T-cell (primary cell): ENCODE data around the gene ARID3A. TPM values are rescaled to one million over a fixed set of nuclear protein-coding genes. Genes with fewer than 3 reads are reported as not detected.
"Not testable (repeated sequence)": the region's sequence is repeated elsewhere in the genome, so short reads cannot be mapped to it uniquely, and the experiment has no call there.

Source experiments
- ATAC-seq, 4 experiments: fragments of 200-7000 bp in 3 of 4; fragments of 150-1000 bp in 1 of 4; cut with Tn5 transposase; replicated peaks in 1 of 4; 1 replicate in 3 of 4; 2 replicates in 1 of 4; pipeline ENCODE4 v1.10.0; 2021; ENCODE audit warnings: moderate library complexity in 3 of 4, mild to moderate bottlenecking in 2 of 4, moderate number of reproducible peaks in 1 of 4
- CTCF ChIA-PET, 2 donors: fragments of 300-600 bp; sonication (Branson Sonifier 250); formaldehyde crosslinking; loops; one replicate each; lab custom pipeline; 2022; ENCODE audit warnings: antibody characterized with exemption in 2 of 2; lab: Charles Lee
- POLR2A ChIA-PET, 2 donors: fragments of 300-600 bp; sonication (Branson Sonifier 250); formaldehyde crosslinking; loops; one replicate each; lab custom pipeline; 2022; ENCODE audit warnings: antibody characterized with exemption in 2 of 2; lab: Charles Lee
- DNase-seq, 35 experiments: peaks; one replicate each; pipeline versions ENCODE4 v3.0.0 to v3.0.0-alpha.2; 2013 to 2023
- H3K27ac ChIP-seq: one replicate; pipeline ENCODE4 v1.5.1; 2013; ENCODE audit warnings: low read length
- H3K27me3 ChIP-seq, 2 experiments: replicated peaks in 1 of 2; 1 replicate in 1 of 2; 2 replicates in 1 of 2; pipeline versions ENCODE4 v1.6.1 to v1.7.0; 2013; ENCODE audit warnings: low read length in 1 of 2, mixed read lengths in 1 of 2; ENCODE audit not compliant: control insufficient read depth in 2 of 2, insufficient read depth in 2 of 2; ENCODE audit errors: extremely low read depth in 1 of 2
- H3K36me3 ChIP-seq, 2 donors: 1 replicate in 1 of 2; 2 replicates in 1 of 2; pipeline versions ENCODE4 v1.6.1 to v1.7.0; 2013; ENCODE audit warnings: low read length in 1 of 2; ENCODE audit not compliant: control insufficient read depth in 2 of 2, insufficient read depth in 1 of 2; ENCODE audit errors: extremely low read depth in 1 of 2
- H3K4me1 ChIP-seq, 2 experiments: 1 replicate in 1 of 2; 2 replicates in 1 of 2; pipeline versions ENCODE4 v1.6.1 to v1.7.0; 2013; ENCODE audit warnings: low read length in 2 of 2, mixed read lengths in 1 of 2; ENCODE audit not compliant: insufficient read depth in 2 of 2, control insufficient read depth in 1 of 2; ENCODE audit errors: extremely low read depth in 1 of 2
- H3K4me3 ChIP-seq, 2 donors: 1 replicate in 1 of 2; 2 replicates in 1 of 2; pipeline versions ENCODE4 v1.5.1 to v1.7.0; 2013; ENCODE audit warnings: mild to moderate bottlenecking in 2 of 2, low read length in 1 of 2, moderate library complexity in 1 of 2; ENCODE audit not compliant: control insufficient read depth in 1 of 2; ENCODE audit errors: extremely low read depth in 1 of 2
- H3K9me3 ChIP-seq: 2 replicates; pipeline ENCODE4 v1.7.0; 2013
- H3K27ac Mint-ChIP-seq, 2 donors: one replicate each; pipeline ENCODE4 v1.8.0; 2020 to 2021; ENCODE audit warnings: mild to moderate bottlenecking in 2 of 2, mixed read lengths in 2 of 2
- H3K27me3 Mint-ChIP-seq, 2 donors: one replicate each; pipeline ENCODE4 v1.8.0; 2021 to 2022; ENCODE audit warnings: mixed read lengths in 2 of 2
- H3K36me3 Mint-ChIP-seq: one replicate; pipeline ENCODE4 v1.8.0; 2021; ENCODE audit warnings: mixed read lengths
- H3K4me1 Mint-ChIP-seq, 3 donors: one replicate each; pipeline ENCODE4 v1.8.0; 2020 to 2022; ENCODE audit warnings: mixed read lengths in 3 of 3, mild to moderate bottlenecking in 1 of 3
- H3K4me3 Mint-ChIP-seq, 3 donors: one replicate each; pipeline ENCODE4 v1.8.0; 2020 to 2022; ENCODE audit warnings: mild to moderate bottlenecking in 3 of 3, mixed read lengths in 3 of 3, moderate library complexity in 3 of 3
- H3K9me3 Mint-ChIP-seq, 3 donors: one replicate each; pipeline ENCODE4 v1.8.0; 2020 to 2022; ENCODE audit warnings: mixed read lengths in 3 of 3
- WGBS: methylation state at CpG from one replicate; pipeline ENCODE4 v1.1.5; 2013; ENCODE audit warnings: missing lambda C conversion rate; ENCODE audit not compliant: insufficient coverage; 5-methylcytosine and 5-hydroxymethylcytosine counted together
- total RNA-seq, 35 experiments: library from RNA in 6 of 35; stranded (reverse) in 6 of 35; fragments of 120-200 nt in 1 of 35; gene quantifications; one replicate each; pipeline versions ENCODE4 v1.2.1 to v1.2.4 and lab custom pipeline; 2013 to 2026

Gene ARID3A
- total RNA-seq, 5 donors from 2014 or later (not counting 1 experiment from before 2014, with no cell fraction given), result 9.8 to 13.2 (median 12.0) TPM

DNA sequence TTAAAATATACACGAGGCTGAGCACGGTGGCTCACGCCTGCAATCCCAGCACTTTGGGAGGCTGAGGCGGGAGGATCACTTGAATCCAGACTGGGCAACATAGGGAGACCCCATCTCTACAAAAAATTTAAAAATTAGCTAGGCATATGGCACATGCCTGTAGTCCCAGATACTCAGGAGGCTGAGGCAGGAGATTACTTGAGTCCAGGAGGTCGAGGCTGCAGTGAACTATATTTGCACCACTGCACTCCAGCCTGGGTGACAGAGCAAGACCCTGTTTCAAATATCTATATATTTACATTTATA is 98.0 kb downstream of the ARID3A start:
- 100% methylated on average over 3 of the region's 5 CpGs for WGBS
- H3K36me3 Mint-ChIP-seq, H3K27me3 Mint-ChIP-seq, ATAC-seq, H3K9me3 ChIP-seq, CTCF ChIA-PET, H3K4me3 ChIP-seq, H3K27me3 ChIP-seq, H3K27ac ChIP-seq, H3K27ac Mint-ChIP-seq, H3K36me3 ChIP-seq, H3K4me3 Mint-ChIP-seq, DNase-seq, H3K9me3 Mint-ChIP-seq, POLR2A ChIA-PET: not testable (repeated sequence)
- peaks cover 9 to 53% of the 10 kb centered on the region in 2 experiments for H3K4me1 ChIP-seq
- peaks cover 13 to 38% (median 18%) of the 10 kb centered on the region in 3 donors for H3K4me1 Mint-ChIP-seq

GRCh38 chr19:1025080-1025479 is 99.2 kb downstream of the ARID3A start:
- H3K4me3 Mint-ChIP-seq, DNase-seq, H3K36me3 ChIP-seq, H3K27ac Mint-ChIP-seq, CTCF ChIA-PET, H3K27me3 Mint-ChIP-seq, H3K27ac ChIP-seq, H3K9me3 Mint-ChIP-seq, ATAC-seq, H3K36me3 Mint-ChIP-seq, H3K4me3 ChIP-seq, H3K27me3 ChIP-seq, H3K9me3 ChIP-seq: not testable (repeated sequence)
- WGBS, result 40% methylated on average over 1 of the region's 6 CpGs
- peaks cover 10 to 53% of the 10 kb centered on the region in 2 experiments for H3K4me1 ChIP-seq
- peaks cover 18 to 33% (median 18%) of the 10 kb centered on the region in 3 donors for H3K4me1 Mint-ChIP-seq
- POLR2A ChIA-PET, result interaction anchor here in 1 of 2 donors (0.5 kb wide), 1 partner anchor 12 kb away, joined by 4 read pairs; no protein-coding TSS in a partner anchor

Other genes with a start within 250 kb of the ARID3A start
- gene FSTL3, start 249.6 kb upstream of the ARID3A start, total RNA-seq, result 1 to 10 TPM; 2.0 to 5.3 (median 4.1) TPM
- 1 to 10 TPM in 3 of 5 donors, under 1 TPM in 1, not detected in 1; 0.86 to 2.5 (median 1.7) TPM for gene PRSS57, start 230.6 kb upstream of the ARID3A start, total RNA-seq
- under 1 TPM in 4 of 5 donors, not detected in 1; 0.19 to 0.57 (median 0.41) TPM for gene PALM, start 217.1 kb upstream of the ARID3A start, total RNA-seq
- under 1 TPM in 3 of 5 donors, not detected in 2; 0.10 to 0.16 (median 0.15) TPM for gene MISP, start 174.9 kb upstream of the ARID3A start, total RNA-seq
- 100 to 1,000 TPM; 307 to 343 (median 316) TPM for gene PTBP1, start 128.6 kb upstream of the ARID3A start, total RNA-seq
- under 1 TPM in 3 of 5 donors, not detected in 2; 0.22 to 0.36 (median 0.26) TPM for gene PLPPR3, start 104.1 kb upstream of the ARID3A start, total RNA-seq
- gene AZU1, start 98.2 kb upstream of the ARID3A start, total RNA-seq, result 1 to 10 TPM in 2 of 5 donors, under 1 TPM in 3; 0.20 to 1.2 (median 0.38) TPM
- under 1 TPM in 1 of 5 donors, not detected in 4; 0.50 TPM for gene PRTN3, start 85.0 kb upstream of the ARID3A start, total RNA-seq
- under 1 TPM in 1 of 5 donors, not detected in 4; 0.83 TPM for gene ELANE, start 73.7 kb upstream of the ARID3A start, total RNA-seq
- 10 to 100 TPM in 1 of 5 donors, 1 to 10 TPM in 4; 2.8 to 10.3 (median 5.6) TPM for gene CFD, start 66.4 kb upstream of the ARID3A start, total RNA-seq
- 100 to 1,000 TPM in 1 of 5 donors, 10 to 100 TPM in 4; 55.0 to 105 (median 92.4) TPM for gene MED16, start 32.8 kb upstream of the ARID3A start, total RNA-seq
- gene RNU6-9, start 32.6 kb upstream of the ARID3A start, total RNA-seq, result not detected
- gene R3HDM4, start 12.8 kb upstream of the ARID3A start, total RNA-seq, result 100 to 1,000 TPM; 190 to 252 (median 220) TPM
- gene KISS1R, start 8.7 kb upstream of the ARID3A start, total RNA-seq, result 1 to 10 TPM; 1.5 to 4.9 (median 2.8) TPM
- 10 to 100 TPM; 24.6 to 65.9 (median 53.5) TPM for gene WDR18, start 58.3 kb downstream of the ARID3A start, total RNA-seq
- under 1 TPM in 3 of 5 donors, not detected in 2; 0.07 to 0.44 (median 0.09) TPM for gene GRIN3B, start 74.4 kb downstream of the ARID3A start, total RNA-seq
- gene TMEM259, start 95.1 kb downstream of the ARID3A start, total RNA-seq, result 100 to 1,000 TPM; 319 to 423 (median 372) TPM
- gene RNU6-2, start 95.5 kb downstream of the ARID3A start, total RNA-seq, result not detected
- gene CNN2, start 100.6 kb downstream of the ARID3A start, total RNA-seq, result 100 to 1,000 TPM; 239 to 385 (median 314) TPM
- gene ABCA7, start 114.1 kb downstream of the ARID3A start, total RNA-seq, result 100 to 1,000 TPM; 166 to 217 (median 178) TPM
- 1,000 to 10,000 TPM in 3 of 5 donors, 100 to 1,000 TPM in 2; 729 to 1,130 (median 1,073) TPM for gene ARHGAP45, start 141.1 kb downstream of the ARID3A start, total RNA-seq
- 100 to 1,000 TPM in 3 of 5 donors, 10 to 100 TPM in 2; 75.7 to 119 (median 101) TPM for gene POLR2E, start 169.3 kb downstream of the ARID3A start, total RNA-seq
- gene GPX4, start 178.0 kb downstream of the ARID3A start, total RNA-seq, result 100 to 1,000 TPM; 139 to 221 (median 196) TPM
- gene SBNO2, start 248.2 kb downstream of the ARID3A start, total RNA-seq, result 100 to 1,000 TPM in 3 of 5 donors, 10 to 100 TPM in 2; 90.2 to 115 (median 106) TPM